ENCODE measurements around the gene GPR108. TPM values are rescaled to one million over a fixed set of nuclear protein-coding genes. Genes with fewer than 3 reads are reported as not detected.

Gene GPR108
- total RNA-seq, 1 donor from 2014 or later, result 87.0 TPM

DNA sequence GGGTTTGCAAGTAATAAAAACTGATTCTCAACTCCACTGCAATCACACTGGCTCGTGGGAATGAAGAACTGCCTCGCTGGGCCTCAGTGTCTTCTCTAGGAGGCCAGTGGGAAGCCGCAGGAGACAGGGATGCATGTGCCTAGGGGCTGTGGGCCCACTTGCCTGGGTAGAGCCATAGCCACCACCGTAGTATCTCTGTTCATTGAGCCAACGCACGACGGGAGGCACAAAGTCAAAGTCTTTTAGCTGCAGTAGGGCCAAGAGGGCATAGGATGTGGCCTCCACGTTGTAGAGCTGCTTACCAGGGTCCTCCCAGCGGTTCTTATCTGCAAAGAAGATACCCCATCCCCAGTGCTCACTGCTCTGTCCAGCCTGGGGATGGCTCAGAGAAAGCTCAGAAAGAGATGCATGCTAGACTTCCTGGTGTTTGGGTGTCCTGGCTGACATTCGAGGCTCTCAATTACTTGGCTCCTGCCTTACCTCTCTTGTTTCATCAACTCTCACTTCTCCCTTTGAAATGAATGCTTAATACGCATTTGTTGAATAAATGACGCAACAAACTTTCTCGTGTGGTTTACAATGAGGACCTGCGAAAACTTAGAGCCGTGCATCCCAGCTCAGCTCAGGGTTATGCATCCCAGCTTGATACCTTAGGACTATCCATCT, 51.3 kb downstream of the GPR108 start:
- intact Hi-C loops (cut with DNase I), result no loop called here
- H3K27ac ChIP-seq, result no peak overlapping the region
- peaks cover 77% of the 10 kb centered on the region for H3K36me3 ChIP-seq
- no peak for DNase-seq
- H3K9me3 ChIP-seq, result no peaks in the 10 kb centered on the region
- H3K4me1 ChIP-seq, result no peaks in the 10 kb centered on the region
- H3K4me3 ChIP-seq, result no peak overlapping the region
- ATAC-seq, result peak in 1 of 2 donors; percentile 3
- TF ChIP-seq CTCF (IDR thresholded peaks at IDR 0.05), result no peak
- no peaks in the 10 kb centered on the region for H3K27me3 ChIP-seq (ENCODE audit: low read depth)

GRCh38 chr19:6685482-6685881, 51.9 kb downstream of the GPR108 start:
- ATAC-seq (no peak), DNase-seq (no peak)
- Histone ChIP-seq H3K36me3 (peaks cover 77% of the 10 kb centered on the region), H3K27ac (no peak overlapping the region), H3K4me1 (no peaks in the 10 kb centered on the region), H3K27me3 (ENCODE audit: low read depth) (no peaks in the 10 kb centered on the region), H3K9me3 (no peaks in the 10 kb centered on the region), H3K4me3 (no peak overlapping the region)
- no peak for TF ChIP-seq CTCF (IDR thresholded peaks at IDR 0.05)
- intact Hi-C loops (cut with DNase I), result no loop called here

GRCh38 chr19:6683971-6684370, 53.4 kb downstream of the GPR108 start:
- H3K27ac ChIP-seq, result no peak overlapping the region
- intact Hi-C loops (cut with DNase I), result no loop called here
- no peak for TF ChIP-seq CTCF (IDR thresholded peaks at IDR 0.05)
- H3K9me3 ChIP-seq, result no peaks in the 10 kb centered on the region
- no peaks in the 10 kb centered on the region for H3K4me1 ChIP-seq
- ATAC-seq (no peak), DNase-seq (no peak)
- H3K27me3 ChIP-seq (ENCODE audit: low read depth), result no peaks in the 10 kb centered on the region
- no peak overlapping the region for H3K4me3 ChIP-seq
- peaks cover 80% of the 10 kb centered on the region for H3K36me3 ChIP-seq

- H3K9me3 ChIP-seq, result no peaks in the 10 kb centered on the region
- no peak for ATAC-seq
- no peak for TF ChIP-seq CTCF (IDR thresholded peaks at IDR 0.05)
- peaks cover 88% of the 10 kb centered on the region for H3K36me3 ChIP-seq
- DNase-seq, result no peak
- no peak overlapping the region for H3K4me3 ChIP-seq
- no peaks in the 10 kb centered on the region for H3K27me3 ChIP-seq (ENCODE audit: low read depth)
- intact Hi-C loops (cut with DNase I), result no loop called here
- H3K4me1 ChIP-seq, result no peaks in the 10 kb centered on the region
- no peak overlapping the region for H3K27ac ChIP-seq
Measured at GRCh38 chr19:6682607-6683128, 54.7 kb downstream of the GPR108 start.

DNA sequence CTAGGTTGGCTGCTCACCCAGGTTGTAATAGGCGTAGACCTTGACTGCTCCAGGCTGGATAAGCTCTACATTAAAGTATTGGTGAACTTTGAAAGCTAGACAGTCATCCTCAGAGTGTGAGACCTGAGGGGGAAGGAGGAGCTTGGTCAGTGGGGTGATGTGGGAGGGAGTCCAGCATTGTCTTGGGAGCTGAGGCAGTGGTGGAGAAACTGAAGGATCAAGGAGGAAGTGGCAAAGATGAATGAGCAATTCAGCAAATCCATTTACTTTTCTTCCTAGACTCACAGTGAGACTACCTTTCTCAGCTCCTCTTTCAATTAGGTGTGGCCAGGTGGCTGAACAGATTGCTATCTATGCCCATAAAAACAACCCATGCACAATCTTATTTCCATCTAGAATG, 57.2 kb downstream of the GPR108 start:
- Histone ChIP-seq H3K9me3 (no peaks in the 10 kb centered on the region), H3K36me3 (peaks cover 92% of the 10 kb centered on the region), H3K27ac (no peak overlapping the region), H3K4me1 (no peaks in the 10 kb centered on the region), H3K4me3 (no peak overlapping the region), H3K27me3 (ENCODE audit: low read depth) (no peaks in the 10 kb centered on the region)
- DNase-seq, result no peak
- ATAC-seq, result no peak
- no peak for TF ChIP-seq CTCF (IDR thresholded peaks at IDR 0.05)
- intact Hi-C loops (cut with DNase I), result no loop called here

Small RNAs within 50 kb of the gene (microRNA-seq; reads per million reads assigned to microRNA genes)
- gene MIR6791 (ENCODE audit: borderline number of aligned reads), result not detected

Other genes starting within 250 kb of the GPR108 start
- 1.2 TPM for gene TUBB4A, start 235.3 kb downstream of the GPR108 start, total RNA-seq
- gene TNFSF9, start 206.6 kb downstream of the GPR108 start, total RNA-seq, result 4.1 TPM
- gene CD70, start 146.4 kb downstream of the GPR108 start, total RNA-seq, result 2.6 TPM
- gene TNFSF14, start 67.4 kb downstream of the GPR108 start, total RNA-seq, result 3.3 TPM
- 1,321 TPM for gene C3, start 16.9 kb downstream of the GPR108 start, total RNA-seq
- gene TRIP10, start 2.1 kb upstream of the GPR108 start, total RNA-seq, result 65.8 TPM
- gene SH2D3A, start 29.9 kb upstream of the GPR108 start, total RNA-seq, result 21.2 TPM
- gene VAV1, start 35.1 kb upstream of the GPR108 start, total RNA-seq, result 36.2 TPM
- gene ADGRE1, start 150.0 kb upstream of the GPR108 start, total RNA-seq, result 1.8 TPM

All from lower lobe of right lung (tissue), 2 donors.